Stromal cell of bone marrow (primary cell): Measurements from ENCODE around the gene MARCKS.

ENCODE experiments used
- DNase-seq: peaks from one replicate; pipeline ENCODE4 v3.0.0-alpha.2; 2012; ENCODE audit warnings: low read depth

MARCKS gene

GRCh38 chr6:113853252-113853651 lies 3.9 kb upstream of the MARCKS start:
- no peak for DNase-seq

GRCh38 chr6:113854531-113855499 lies 2.3 kb upstream of the MARCKS start:
- DNase-seq = peak; percentile 60

GRCh38 chr6:113855500-113856374 lies 1.4 kb upstream of the MARCKS start:
- DNase-seq = peak; percentile 18

- DNase-seq = peak; percentile 27
Observed at GRCh38 chr6:113856375-113856624, 845 bp upstream of the MARCKS start.

GRCh38 chr6:113857556-113858479 lies 673 bp downstream of the MARCKS start:
- DNase-seq = peak; percentile 21

GRCh38 chr6:113858480-113859348 lies 1.6 kb downstream of the MARCKS start:
- peak; percentile 82 for DNase-seq

- DNase-seq = peak; percentile 15
Observed at GRCh38 chr6:113859349-113860180, 2.4 kb downstream of the MARCKS start.

GRCh38 chr6:113860181-113860955 lies 3.2 kb downstream of the MARCKS start:
- peak; percentile 30 for DNase-seq

- no peak for DNase-seq
Observed at GRCh38 chr6:113862112-113862511, 5.0 kb downstream of the MARCKS start.

GRCh38 chr6:113870917-113871316 lies 13.8 kb downstream of the MARCKS start:
- DNase-seq = no peak

GRCh38 chr6:113871975-113872374 lies 14.8 kb downstream of the MARCKS start:
- no peak for DNase-seq

- DNase-seq = peak; percentile 33
Observed at GRCh38 chr6:113873043-113873667, 16.0 kb downstream of the MARCKS start.

GRCh38 chr6:113875470-113875869 lies 18.3 kb downstream of the MARCKS start:
- peak; percentile 19 for DNase-seq

- no peak for DNase-seq
Observed at GRCh38 chr6:113876695-113877094, 19.6 kb downstream of the MARCKS start.

GRCh38 chr6:113879186-113880096 lies 22.3 kb downstream of the MARCKS start:
- peak; percentile 73 for DNase-seq

- no peak for DNase-seq
Observed at GRCh38 chr6:113881478-113881980, 24.4 kb downstream of the MARCKS start.

- no peak for DNase-seq
Observed at GRCh38 chr6:113882336-113883022, 25.3 kb downstream of the MARCKS start.
